T follicular helper cell (primary cell): ENCODE results near the gene GRK5.
"Not testable (repeated sequence)": the region's sequence is repeated elsewhere in the genome, so short reads cannot be mapped to it uniquely, and the experiment has no call there.

Experiments
- DNase-seq: peaks from one replicate; pipeline ENCODE4 v3.0.0-alpha.2; 2020; ENCODE audit warnings: low read depth

Gene GRK5

GRCh38 chr10:119276194-119276593, 68.8 kb downstream of the GRK5 start:
- not testable (repeated sequence) for DNase-seq

- DNase-seq, result no peak
These were observed 70.8 kb downstream of the GRK5 start for GRCh38 chr10:119278126-119278709.

GRCh38 chr10:119279441-119279840, 72.1 kb downstream of the GRK5 start:
- DNase-seq, result no peak

- no peak for DNase-seq
These were observed 74.3 kb downstream of the GRK5 start for GRCh38 chr10:119281581-119282071.

- no peak for DNase-seq
These were observed 75.1 kb downstream of the GRK5 start for GRCh38 chr10:119282446-119282845.

GRCh38 chr10:119283387-119283786, 76.0 kb downstream of the GRK5 start:
- DNase-seq, result no peak

GRCh38 chr10:119283818-119284217, 76.4 kb downstream of the GRK5 start:
- DNase-seq, result no peak

GRCh38 chr10:119284679-119285096, 77.3 kb downstream of the GRK5 start:
- DNase-seq, result no peak

GRCh38 chr10:119285495-119286267, 78.3 kb downstream of the GRK5 start:
- DNase-seq, result no peak

GRCh38 chr10:119286516-119286915, 79.1 kb downstream of the GRK5 start:
- no peak for DNase-seq

- no peak for DNase-seq
These were observed 79.7 kb downstream of the GRK5 start for GRCh38 chr10:119286983-119287633.

GRCh38 chr10:119288574-119289001, 81.2 kb downstream of the GRK5 start:
- DNase-seq, result no peak

GRCh38 chr10:119289227-119289920, 82.0 kb downstream of the GRK5 start:
- DNase-seq, result no peak

- no peak for DNase-seq
These were observed 83.1 kb downstream of the GRK5 start for GRCh38 chr10:119290301-119291048.

GRCh38 chr10:119291223-119291900, 84.0 kb downstream of the GRK5 start:
- no peak for DNase-seq

- DNase-seq, result no peak
These were observed 85.8 kb downstream of the GRK5 start for GRCh38 chr10:119292968-119293760.

GRCh38 chr10:119296703-119297102, 89.3 kb downstream of the GRK5 start:
- no peak for DNase-seq

- no peak for DNase-seq
These were observed 90.0 kb downstream of the GRK5 start for GRCh38 chr10:119297207-119297968.

- DNase-seq, result no peak
These were observed 91.4 kb downstream of the GRK5 start for GRCh38 chr10:119298810-119299209.
